HG03520 (cell line): ENCODE results near the gene CXXC4.

Experiments used
- ATAC-seq: cut with Tn5 transposase; IDR thresholded peaks from one replicate; pipeline ENCODE4 v1.9.1; 2021; ENCODE audit warnings: mild to moderate bottlenecking, moderate library complexity; ENCODE audit not compliant: unreplicated experiment

The CXXC4 gene

GRCh38 chr4:104490096-104490769, 4.5 kb downstream of the CXXC4 start:
- peak; percentile 32 for ATAC-seq

- ATAC-seq, result peak; percentile 16
Measured at GRCh38 chr4:104489731-104490095, 5.0 kb downstream of the CXXC4 start.

- no peak for ATAC-seq
Measured at GRCh38 chr4:104488151-104488550, 6.5 kb downstream of the CXXC4 start.

GRCh38 chr4:104486716-104487504, 7.8 kb downstream of the CXXC4 start:
- no peak for ATAC-seq

GRCh38 chr4:104475652-104476051, 19.0 kb downstream of the CXXC4 start:
- no peak for ATAC-seq

- no peak for ATAC-seq
Measured at GRCh38 chr4:104472766-104473165, 21.9 kb downstream of the CXXC4 start.

GRCh38 chr4:104470770-104471169, 23.9 kb downstream of the CXXC4 start:
- ATAC-seq, result no peak

GRCh38 chr4:104469794-104470193, 24.9 kb downstream of the CXXC4 start:
- no peak for ATAC-seq

- no peak for ATAC-seq
Measured at GRCh38 chr4:104465619-104466018, 29.1 kb downstream of the CXXC4 start.

GRCh38 chr4:104465201-104465600, 29.5 kb downstream of the CXXC4 start:
- no peak for ATAC-seq

- ATAC-seq, result no peak
Measured at GRCh38 chr4:104462641-104463040, 32.1 kb downstream of the CXXC4 start.

GRCh38 chr4:104457308-104457981, 37.2 kb downstream of the CXXC4 start:
- peak; percentile 82 for ATAC-seq

- no peak for ATAC-seq
Measured at GRCh38 chr4:104451573-104451972, 43.1 kb downstream of the CXXC4 start.

- no peak for ATAC-seq
Measured at GRCh38 chr4:104449537-104449936, 45.2 kb downstream of the CXXC4 start.

GRCh38 chr4:104447294-104447693, 47.4 kb downstream of the CXXC4 start:
- ATAC-seq, result no peak

- ATAC-seq, result no peak
Measured at GRCh38 chr4:104446431-104447278, 48.0 kb downstream of the CXXC4 start.

- no peak for ATAC-seq
Measured at GRCh38 chr4:104444685-104445084, 50.0 kb downstream of the CXXC4 start.

GRCh38 chr4:104436542-104436941, 58.2 kb downstream of the CXXC4 start:
- ATAC-seq, result no peak

- no peak for ATAC-seq
Measured at GRCh38 chr4:104429150-104429741, 65.4 kb downstream of the CXXC4 start.

- no peak for ATAC-seq
Measured at GRCh38 chr4:104425948-104426347, 68.7 kb downstream of the CXXC4 start.

- ATAC-seq, result no peak
Measured at GRCh38 chr4:104424989-104425388, 69.7 kb downstream of the CXXC4 start.
